Activated naive CD8-positive, alpha-beta T cell (primary cell): Measurements from ENCODE around the gene ANKRD61.
A peak's percentile ranks its signal among the peaks of the same experiment; 100 is the strongest.
"Not testable (repeated sequence)": the region's sequence is repeated elsewhere in the genome, so short reads cannot be mapped to it uniquely, and the experiment has no call there.

Experiments used
- H3K27ac Mint-ChIP-seq: one replicate; pipeline ENCODE4 v1.8.0; 2021; ENCODE audit warnings: mixed read lengths
- H3K27me3 Mint-ChIP-seq: one replicate; pipeline ENCODE4 v1.8.0; 2021; ENCODE audit warnings: mixed read lengths
- H3K36me3 Mint-ChIP-seq: one replicate; pipeline ENCODE4 v1.8.0; 2021; ENCODE audit warnings: mixed read lengths
- H3K4me1 Mint-ChIP-seq: one replicate; pipeline ENCODE4 v1.8.0; 2021; ENCODE audit warnings: low read depth, mixed read lengths
- H3K4me3 Mint-ChIP-seq: one replicate; pipeline ENCODE4 v1.8.0; 2021; ENCODE audit warnings: mild to moderate bottlenecking, mixed read lengths
- H3K9me3 Mint-ChIP-seq: one replicate; pipeline ENCODE4 v1.8.0; 2021; ENCODE audit warnings: low read depth, mixed read lengths

ANKRD61 gene

GRCh38 chr7:6030988-6031387 is at the start of gene ANKRD61:
Gene ANKRD61 (plus strand): TSS chr7:6031376. CDS start chr7:6031376, 0 bp downstream.
- H3K4me1 Mint-ChIP-seq = peaks cover 20% of the 10 kb centered on the region
- peaks cover 2% of the 10 kb centered on the region for H3K36me3 Mint-ChIP-seq
- H3K4me3 Mint-ChIP-seq = no peak within 1 kb of the TSS
- H3K27me3 Mint-ChIP-seq = no peaks in the 10 kb centered on the region
- H3K27ac Mint-ChIP-seq = peak within 1 kb of the TSS; percentile 41
- H3K9me3 Mint-ChIP-seq = no peaks in the 10 kb centered on the region

DNA sequence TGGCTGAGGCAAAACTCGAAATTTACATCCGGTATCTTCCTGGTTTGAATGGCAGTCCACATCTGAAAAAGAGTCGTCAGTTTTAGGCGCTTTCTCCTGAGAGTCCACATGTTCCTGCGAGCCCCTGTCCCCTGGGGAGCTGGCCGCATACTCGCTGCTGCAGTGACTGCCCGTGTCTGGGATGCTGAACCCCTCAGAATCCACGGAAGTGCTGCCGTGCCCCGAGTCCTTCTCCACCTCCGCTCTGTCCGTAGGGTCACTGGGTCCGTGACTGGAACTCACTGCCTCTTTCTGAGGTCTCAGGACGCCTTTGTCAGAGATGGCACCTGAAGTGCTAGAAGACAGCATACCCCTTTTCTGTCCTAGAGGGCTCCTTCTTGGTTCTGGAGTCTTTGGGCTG is 44.1 kb upstream of the ANKRD61 start:
- H3K36me3 Mint-ChIP-seq = peaks cover 12% of the 10 kb centered on the region
- H3K4me3 Mint-ChIP-seq, H3K27ac Mint-ChIP-seq, H3K4me1 Mint-ChIP-seq, H3K27me3 Mint-ChIP-seq, H3K9me3 Mint-ChIP-seq: not testable (repeated sequence)

GRCh38 chr7:5997210-5997808 is 33.9 kb upstream of the ANKRD61 start:
- H3K27ac Mint-ChIP-seq = no peak overlapping the region
- H3K4me1 Mint-ChIP-seq = no peaks in the 10 kb centered on the region
- no peak overlapping the region for H3K4me3 Mint-ChIP-seq
- no peaks in the 10 kb centered on the region for H3K27me3 Mint-ChIP-seq
- no peaks in the 10 kb centered on the region for H3K9me3 Mint-ChIP-seq
- peaks cover 2% of the 10 kb centered on the region for H3K36me3 Mint-ChIP-seq

DNA sequence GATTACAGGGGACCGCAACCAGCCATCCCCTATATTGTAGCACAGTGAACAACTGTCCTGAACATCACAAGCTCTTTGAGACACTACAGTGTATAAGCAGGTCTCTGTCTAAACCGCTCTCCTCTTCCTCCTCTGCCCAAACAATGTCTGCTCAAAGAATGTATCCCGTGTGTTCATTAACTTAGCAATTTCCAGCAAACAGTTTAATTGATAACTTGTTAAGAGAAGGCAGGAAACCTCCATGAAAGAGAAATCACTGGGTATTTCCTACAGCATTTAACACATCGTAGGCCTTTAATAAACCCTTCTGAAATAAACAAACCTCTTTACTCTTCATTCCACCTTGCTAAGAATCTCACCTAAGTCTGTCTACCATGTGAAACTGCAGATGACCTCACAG is 23.8 kb upstream of the ANKRD61 start:
- Mint-ChIP-seq H3K9me3 (no peaks in the 10 kb centered on the region), H3K4me3 (peak overlapping the region; percentile 93), H3K4me1 (peaks cover 32% of the 10 kb centered on the region), H3K27me3 (no peaks in the 10 kb centered on the region), H3K36me3 (no peaks in the 10 kb centered on the region), H3K27ac (peak overlapping the region; percentile 68)

- H3K4me3 Mint-ChIP-seq = peak overlapping the region; percentile 93
- not testable (repeated sequence) for H3K36me3 Mint-ChIP-seq, H3K27me3 Mint-ChIP-seq, H3K9me3 Mint-ChIP-seq
- H3K4me1 Mint-ChIP-seq = peaks cover 36% of the 10 kb centered on the region
- H3K27ac Mint-ChIP-seq = peak overlapping the region; percentile 68
Observed at GRCh38 chr7:6007835-6008590, 23.2 kb upstream of the ANKRD61 start.

GRCh38 chr7:6008668-6009611 is 22.2 kb upstream of the ANKRD61 start, which contains the start of the genes AIMP2 and PMS2:
Gene AIMP2 (plus strand): TSS chr7:6009272. CDS start chr7:6009364, 92 bp downstream.
Gene PMS2 (minus strand): TSS chr7:6009049. CDS start chr7:6009019, 30 bp downstream.
- Mint-ChIP-seq H3K4me3 (peak within 1 kb of the TSS; percentile 93), H3K9me3 (no peaks in the 10 kb centered on the region), H3K27me3 (no peaks in the 10 kb centered on the region), H3K36me3 (peaks cover 4% of the 10 kb centered on the region), H3K4me1 (peaks cover 40% of the 10 kb centered on the region), H3K27ac (peak within 1 kb of the TSS; percentile 95)

GRCh38 chr7:6010370-6010769 is 20.8 kb upstream of the ANKRD61 start:
- peak overlapping the region; percentile 93 for H3K4me3 Mint-ChIP-seq
- peaks cover 41% of the 10 kb centered on the region for H3K4me1 Mint-ChIP-seq
- peak overlapping the region; percentile 89 for H3K27ac Mint-ChIP-seq
- H3K9me3 Mint-ChIP-seq, H3K36me3 Mint-ChIP-seq, H3K27me3 Mint-ChIP-seq: not testable (repeated sequence)

DNA sequence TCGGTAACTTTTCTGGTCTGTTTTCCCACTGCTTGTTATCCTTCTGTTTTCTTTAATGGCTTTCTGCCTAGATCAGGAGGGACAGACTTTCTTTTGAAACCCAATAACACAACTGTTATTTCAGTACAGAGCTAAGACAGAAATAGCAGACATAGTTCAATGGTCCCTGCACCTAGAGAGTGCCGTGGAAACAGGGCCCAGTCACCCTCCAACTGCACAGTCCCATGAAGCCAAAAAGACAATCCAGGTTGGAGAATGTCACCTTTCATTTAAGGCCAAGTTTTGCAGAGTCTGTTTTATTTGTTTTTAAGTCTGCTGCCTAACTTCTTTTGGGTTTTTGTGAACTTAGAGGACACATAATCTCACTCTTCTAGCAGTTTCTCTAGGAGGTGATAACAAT is 19.6 kb upstream of the ANKRD61 start:
- Mint-ChIP-seq H3K27ac (no peak overlapping the region), H3K9me3 (no peaks in the 10 kb centered on the region), H3K36me3 (peaks cover 4% of the 10 kb centered on the region), H3K4me1 (peaks cover 38% of the 10 kb centered on the region), H3K27me3 (no peaks in the 10 kb centered on the region), H3K4me3 (peak overlapping the region; percentile 93)

GRCh38 chr7:6012355-6013104 is 18.6 kb upstream of the ANKRD61 start:
- Mint-ChIP-seq H3K4me3 (peak overlapping the region; percentile 17), H3K27ac (peak overlapping the region; percentile 41), H3K36me3 (peaks cover 4% of the 10 kb centered on the region), H3K4me1 (peaks cover 31% of the 10 kb centered on the region), H3K27me3 (no peaks in the 10 kb centered on the region), H3K9me3 (no peaks in the 10 kb centered on the region)

DNA sequence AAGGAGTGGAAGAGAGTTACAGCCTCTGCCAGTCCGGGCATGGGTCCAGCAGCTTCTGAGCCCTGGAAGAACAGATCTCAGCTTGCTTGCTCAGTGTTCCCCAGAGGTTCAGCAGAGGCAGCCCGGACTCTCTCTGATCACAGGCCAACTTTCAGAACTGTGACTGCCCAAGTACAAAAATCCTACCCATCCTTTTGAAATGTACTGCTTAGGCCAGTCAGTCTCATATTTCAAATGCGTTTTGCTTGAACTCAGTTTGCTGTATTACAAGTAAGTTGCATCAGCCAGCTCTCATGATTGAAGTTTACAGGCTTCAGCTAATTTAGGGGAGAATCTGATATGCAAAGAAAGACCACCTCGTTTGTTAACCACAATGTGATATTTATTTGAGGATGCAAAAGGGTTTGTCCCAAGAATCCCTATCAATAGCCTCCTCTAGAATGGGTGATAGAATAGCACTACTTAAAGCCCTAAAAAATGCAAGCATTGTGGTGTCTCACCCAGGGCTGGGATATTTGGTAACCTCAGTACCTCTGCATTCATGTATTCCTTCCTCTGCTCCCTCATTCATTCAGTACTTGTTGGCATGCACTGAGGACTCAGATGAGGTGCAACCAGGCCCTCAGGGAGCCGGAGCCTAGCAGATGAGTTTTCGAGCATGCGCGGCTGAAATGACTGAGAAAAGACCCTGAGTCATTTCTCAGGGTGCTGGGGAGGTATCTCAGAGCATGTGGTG is 15.1 kb upstream of the ANKRD61 start:
- Mint-ChIP-seq H3K4me3 (no peak overlapping the region), H3K36me3 (peaks cover 7% of the 10 kb centered on the region), H3K27ac (no peak overlapping the region), H3K4me1 (peaks cover 19% of the 10 kb centered on the region), H3K27me3 (no peaks in the 10 kb centered on the region), H3K9me3 (no peaks in the 10 kb centered on the region)

DNA sequence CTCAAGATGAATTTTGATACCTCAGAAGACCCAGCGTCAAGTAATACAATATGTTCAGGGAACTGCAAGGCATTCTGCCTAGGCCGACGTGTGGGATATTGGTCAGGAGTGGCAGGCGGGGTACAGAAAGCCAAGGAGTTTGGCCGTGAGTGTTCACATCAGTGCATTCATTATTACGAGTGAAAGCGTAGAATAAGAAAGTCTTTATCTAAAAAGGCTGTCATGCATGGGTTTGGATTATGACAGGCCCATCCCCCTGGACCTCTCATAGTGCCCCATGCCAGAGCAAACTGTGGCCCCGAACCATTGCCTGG is 14.6 kb upstream of the ANKRD61 start:
- no peaks in the 10 kb centered on the region for H3K27me3 Mint-ChIP-seq
- no peak overlapping the region for H3K27ac Mint-ChIP-seq
- no peaks in the 10 kb centered on the region for H3K9me3 Mint-ChIP-seq
- no peak overlapping the region for H3K4me3 Mint-ChIP-seq
- H3K36me3 Mint-ChIP-seq = peaks cover 7% of the 10 kb centered on the region
- H3K4me1 Mint-ChIP-seq = peaks cover 14% of the 10 kb centered on the region

DNA sequence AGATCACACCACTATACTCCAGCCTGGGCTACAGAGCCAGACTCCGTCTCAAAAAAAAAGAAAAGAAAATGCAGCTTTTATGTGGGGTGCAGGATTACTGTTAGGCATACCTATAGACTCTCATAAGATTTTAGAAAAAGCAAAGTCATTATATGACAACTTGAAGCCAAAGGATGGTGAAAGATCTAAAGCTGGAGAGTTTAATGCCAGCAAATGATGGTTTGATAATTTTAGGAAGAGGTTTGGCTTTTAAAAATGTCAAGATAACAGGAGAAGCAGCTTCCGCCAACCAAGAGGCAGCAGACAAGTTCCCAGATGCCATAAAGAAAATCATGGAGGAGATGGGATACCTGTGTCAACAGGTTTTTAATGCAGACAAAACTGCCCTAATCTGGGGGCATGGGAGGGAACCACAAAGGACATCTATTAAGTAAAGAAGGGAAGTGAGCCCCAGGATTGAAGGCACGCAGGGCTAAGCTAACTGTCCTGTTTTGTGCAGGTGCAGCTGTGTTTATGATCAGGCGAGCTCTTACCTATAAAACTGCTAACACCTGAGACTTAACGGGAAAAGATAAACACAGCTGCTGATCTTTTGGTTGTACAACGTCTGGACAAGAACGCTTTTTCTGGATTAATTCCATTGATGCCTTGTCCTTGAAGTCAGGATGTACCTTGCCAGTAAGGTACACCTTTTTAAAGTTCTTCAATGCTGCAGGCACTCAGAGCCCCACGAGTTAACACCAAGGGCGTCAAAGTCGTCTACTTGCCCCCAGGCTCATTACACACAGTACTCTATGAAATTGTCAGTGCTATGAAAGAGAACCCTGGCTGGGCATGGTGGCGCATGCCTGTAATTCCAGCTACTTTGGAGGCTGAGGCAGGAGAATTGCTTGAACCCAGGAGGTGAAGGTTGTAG is 10.5 kb upstream of the ANKRD61 start:
- H3K36me3 Mint-ChIP-seq = peaks cover 8% of the 10 kb centered on the region
- no peaks in the 10 kb centered on the region for H3K27me3 Mint-ChIP-seq

DNA sequence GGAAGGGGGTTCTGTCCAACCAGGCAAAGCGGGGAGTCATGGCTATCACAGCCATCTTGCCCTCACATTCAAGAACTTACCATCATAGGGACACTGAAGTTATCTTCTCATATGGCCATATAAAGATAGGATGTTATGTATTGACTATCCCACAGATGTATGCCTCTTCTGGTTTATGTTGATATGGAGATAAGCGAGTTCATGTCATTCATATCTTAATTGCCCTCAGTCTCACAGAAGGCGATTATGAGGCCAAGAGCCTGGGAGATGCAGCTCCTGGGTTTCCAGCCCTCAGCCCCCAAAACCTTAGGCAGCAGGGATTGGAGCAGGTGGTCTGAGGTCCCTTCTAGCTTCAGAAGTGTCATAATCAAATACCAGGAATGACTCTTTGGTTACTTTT is 8.5 kb upstream of the ANKRD61 start:
- H3K9me3 Mint-ChIP-seq = no peaks in the 10 kb centered on the region
- H3K27ac Mint-ChIP-seq = no peak overlapping the region
- no peaks in the 10 kb centered on the region for H3K27me3 Mint-ChIP-seq
- H3K36me3 Mint-ChIP-seq = peaks cover 8% of the 10 kb centered on the region
- no peak overlapping the region for H3K4me3 Mint-ChIP-seq
- peaks cover 19% of the 10 kb centered on the region for H3K4me1 Mint-ChIP-seq

More for the DNA sequence above, 10.5 kb upstream of the ANKRD61 start:
- Mint-ChIP-seq H3K4me1 (peaks cover under 1% of the 10 kb centered on the region), H3K27ac (peak overlapping the region; percentile 23), H3K9me3 (no peaks in the 10 kb centered on the region), H3K4me3 (no peak overlapping the region)
